NCI-H446 treated with DMSO at 0.1 percent for 48 hours (cell line): ENCODE measurements around the gene SLC35G3.
"Not testable (repeated sequence)": the region's sequence is repeated elsewhere in the genome, so short reads cannot be mapped to it uniquely, and the experiment has no call there.

Experiments used
- DNase-seq: peaks from one replicate; lab custom pipeline; 2025; lab: John Stamatoyannopoulos, UW

The SLC35G3 gene

GRCh38 chr17:35194001-35194400, at the start of gene SLC35G3:
Gene SLC35G3 (minus strand): TSS chr17:35194393. CDS start chr17:35194307, 86 bp downstream.
- not testable (repeated sequence) for DNase-seq

GRCh38 chr17:35243561-35244340, 49.6 kb upstream of the SLC35G3 start:
- DNase-seq: no peak

- DNase-seq: no peak
These were observed 48.8 kb upstream of the SLC35G3 start, which contains the start of gene SLFN5 for GRCh38 chr17:35242805-35243560. Gene SLFN5 (plus strand): TSS chr17:35243072. CDS start chr17:35258691, 15,619 bp downstream.

- no peak for DNase-seq
These were observed 48.1 kb upstream of the SLC35G3 start for GRCh38 chr17:35242158-35242804.

GRCh38 chr17:35241520-35241919, 47.3 kb upstream of the SLC35G3 start:
- DNase-seq: no peak

- no peak for DNase-seq
These were observed 46.7 kb upstream of the SLC35G3 start for GRCh38 chr17:35240861-35241260.

GRCh38 chr17:35239823-35240222, 45.6 kb upstream of the SLC35G3 start:
- DNase-seq: no peak

- no peak for DNase-seq
These were observed 44.6 kb upstream of the SLC35G3 start for GRCh38 chr17:35238821-35239220.

- DNase-seq: no peak
These were observed 42.6 kb upstream of the SLC35G3 start for GRCh38 chr17:35236821-35237220.

GRCh38 chr17:35235917-35236316, 41.7 kb upstream of the SLC35G3 start:
- DNase-seq: no peak

GRCh38 chr17:35235289-35235688, 41.1 kb upstream of the SLC35G3 start:
- DNase-seq: no peak

- DNase-seq: not testable (repeated sequence)
These were observed 40.1 kb upstream of the SLC35G3 start for GRCh38 chr17:35234315-35234714.

- DNase-seq: no peak
These were observed 35.4 kb upstream of the SLC35G3 start for GRCh38 chr17:35229638-35230037.

- no peak for DNase-seq
These were observed 33.4 kb upstream of the SLC35G3 start for GRCh38 chr17:35227546-35227945.

- no peak for DNase-seq
These were observed 30.2 kb upstream of the SLC35G3 start for GRCh38 chr17:35224436-35224835.

- no peak for DNase-seq
These were observed 28.3 kb upstream of the SLC35G3 start for GRCh38 chr17:35222452-35222851.

- no peak for DNase-seq
These were observed 24.7 kb upstream of the SLC35G3 start for GRCh38 chr17:35218915-35219314.

GRCh38 chr17:35217107-35217506, 22.9 kb upstream of the SLC35G3 start:
- DNase-seq: no peak

- DNase-seq: no peak
These were observed 20.6 kb upstream of the SLC35G3 start for GRCh38 chr17:35214631-35215273.

- no peak for DNase-seq
These were observed 20.0 kb upstream of the SLC35G3 start for GRCh38 chr17:35214192-35214591.

GRCh38 chr17:35213412-35213940, 19.3 kb upstream of the SLC35G3 start:
- DNase-seq: no peak

GRCh38 chr17:35212668-35213067, 18.5 kb upstream of the SLC35G3 start:
- DNase-seq: no peak
